ENCODE results near the gene PLCB2.

PLCB2 gene

DNA sequence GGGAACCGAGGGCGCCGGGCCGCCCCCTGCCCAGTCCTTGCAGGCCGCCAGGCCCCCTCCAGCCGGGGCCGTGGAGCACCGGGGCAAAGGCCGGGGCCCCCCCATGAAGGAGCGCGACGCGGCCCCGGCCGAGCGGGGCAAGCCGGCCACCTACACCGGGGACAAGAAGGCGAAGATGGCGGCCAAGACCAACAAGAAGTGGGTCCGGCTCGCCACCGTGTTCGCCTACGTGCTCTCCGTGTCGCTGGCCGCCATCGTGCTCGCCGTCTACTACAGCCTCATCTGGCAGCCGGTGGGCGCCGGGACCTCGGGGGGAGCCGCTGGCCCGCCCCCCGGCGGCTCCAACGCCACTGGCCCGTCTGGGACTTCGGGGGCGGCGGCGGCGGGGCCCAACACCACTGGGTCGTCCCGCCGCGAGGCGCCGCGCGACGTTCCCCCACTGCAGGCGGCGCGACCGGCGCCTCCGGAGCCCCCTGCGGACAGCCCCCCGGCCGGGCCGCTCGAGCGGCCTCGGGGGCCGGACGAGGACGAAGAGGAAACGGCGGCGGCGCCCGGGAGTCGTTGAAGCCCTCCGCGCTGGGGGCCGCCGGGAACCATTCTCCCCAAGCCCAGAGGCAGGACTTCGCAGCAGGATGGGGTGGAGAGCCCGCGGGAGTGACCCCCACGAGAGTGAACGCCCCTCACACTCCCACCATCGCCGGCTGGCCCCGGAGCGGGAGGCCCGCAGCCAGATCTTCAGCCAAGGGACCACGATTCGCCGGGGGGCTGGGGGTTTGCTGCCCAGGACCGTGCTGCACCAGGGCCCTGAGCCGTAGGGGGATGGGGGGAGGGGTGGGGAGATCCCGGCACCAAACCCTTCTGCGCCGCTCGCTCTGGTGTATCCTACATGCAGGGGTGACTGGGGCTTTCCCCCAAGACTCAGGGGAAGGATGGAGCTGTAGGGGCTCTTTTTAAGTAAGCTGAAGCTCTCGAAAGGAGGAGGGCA lies 16.5 kb upstream of the PLCB2 start:
- DNase-seq = no peak

DNA sequence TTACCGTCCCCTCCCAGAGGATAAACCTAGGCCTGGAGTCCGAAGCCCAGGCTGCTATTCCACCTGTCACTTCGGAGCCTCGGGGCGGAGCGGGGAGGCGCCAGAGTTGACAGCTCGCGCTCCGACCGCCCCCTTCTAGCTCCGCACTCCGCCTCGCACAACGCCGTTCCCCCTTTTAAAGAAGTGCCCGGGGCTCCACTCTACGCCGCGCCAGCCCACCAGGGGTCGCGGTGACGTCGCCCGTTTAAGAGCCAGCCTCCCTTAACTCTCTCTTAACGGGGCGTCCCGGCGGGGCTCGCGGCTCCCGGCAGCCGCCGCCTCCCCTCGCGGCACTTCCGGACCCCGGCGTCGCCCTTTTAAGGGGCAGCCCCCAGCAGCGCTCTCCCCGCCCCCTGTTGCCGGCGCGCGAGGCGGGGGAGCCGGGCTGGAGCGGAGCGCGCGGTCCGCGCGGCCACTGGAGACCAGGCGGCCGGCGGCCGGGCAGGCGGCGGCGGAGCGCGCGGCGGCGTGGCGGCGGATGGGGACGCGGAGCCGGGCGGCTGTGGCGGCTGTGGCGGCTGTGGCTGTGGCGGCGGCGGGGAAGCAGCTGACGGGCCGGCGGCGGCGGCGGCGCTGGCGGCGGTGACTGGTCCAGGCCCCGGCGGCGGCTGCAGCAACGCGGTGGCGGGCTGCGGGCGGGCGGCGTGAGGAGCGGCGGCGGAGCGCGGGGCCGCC lies 15.7 kb upstream of the PLCB2 start, which contains the start of gene INAFM2:
INAFM2 (plus strand) TSS at position 454 of the 714 bp plus-strand sequence. CDS start 364 bp downstream, outside the sequence.
- peak; percentile 85 for DNase-seq

DNA sequence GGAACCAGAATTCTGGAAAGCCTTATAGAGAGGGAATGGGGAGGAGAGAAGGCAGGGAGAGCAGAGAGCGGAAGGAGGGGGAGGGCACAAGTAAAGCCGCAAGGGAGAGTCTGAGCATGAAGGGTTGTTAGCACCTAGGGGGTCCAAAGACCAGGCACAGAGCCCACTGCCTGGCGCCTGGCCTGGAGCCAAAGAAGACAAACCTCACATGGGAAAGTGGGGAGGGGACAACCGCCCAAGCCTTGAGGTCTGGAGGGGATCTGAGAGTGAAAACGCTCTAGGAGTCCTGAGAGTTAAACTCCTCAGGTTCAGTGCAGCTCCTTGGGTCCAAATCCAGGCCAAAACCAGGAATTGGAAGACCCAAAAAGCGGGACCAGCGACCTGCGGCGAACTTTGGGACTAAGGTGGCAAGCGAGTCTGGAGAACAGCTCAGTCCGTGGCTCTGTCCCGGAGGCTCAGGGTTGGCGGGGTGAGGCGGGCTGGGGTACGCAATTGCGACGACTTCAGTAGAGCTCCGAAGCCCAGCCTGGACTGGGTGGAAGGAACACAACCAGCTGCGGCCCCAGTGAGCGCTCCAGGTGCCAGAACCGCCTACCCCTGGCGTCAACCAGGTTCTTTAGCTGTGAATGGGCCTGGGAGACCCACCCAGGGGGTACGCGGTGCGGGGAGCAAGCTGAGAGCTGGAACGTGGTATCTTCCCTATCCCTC lies 14.9 kb upstream of the PLCB2 start:
- no peak for DNase-seq

DNA sequence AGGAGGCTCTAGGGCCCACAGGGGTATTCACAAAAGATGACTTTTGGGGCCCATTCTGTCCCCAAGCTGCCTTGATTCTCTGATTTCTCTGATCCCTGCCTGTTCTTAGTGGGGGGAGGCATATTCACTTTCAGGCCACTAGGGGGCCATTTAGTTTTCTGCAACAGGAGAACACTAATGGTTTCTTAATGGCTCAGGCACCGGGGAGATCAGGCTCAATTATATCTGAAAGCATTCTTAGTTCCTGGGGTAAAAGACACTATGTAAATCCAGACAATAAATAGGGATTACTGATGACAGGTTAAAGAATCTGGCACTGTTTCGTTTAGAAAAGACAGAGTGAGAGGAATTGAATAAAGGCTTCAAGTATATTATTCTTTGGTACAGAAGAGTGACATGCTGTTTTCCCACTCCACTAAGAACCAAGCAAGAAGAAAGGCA lies 13.2 kb upstream of the PLCB2 start:
- peak; percentile 26 for DNase-seq

DNA sequence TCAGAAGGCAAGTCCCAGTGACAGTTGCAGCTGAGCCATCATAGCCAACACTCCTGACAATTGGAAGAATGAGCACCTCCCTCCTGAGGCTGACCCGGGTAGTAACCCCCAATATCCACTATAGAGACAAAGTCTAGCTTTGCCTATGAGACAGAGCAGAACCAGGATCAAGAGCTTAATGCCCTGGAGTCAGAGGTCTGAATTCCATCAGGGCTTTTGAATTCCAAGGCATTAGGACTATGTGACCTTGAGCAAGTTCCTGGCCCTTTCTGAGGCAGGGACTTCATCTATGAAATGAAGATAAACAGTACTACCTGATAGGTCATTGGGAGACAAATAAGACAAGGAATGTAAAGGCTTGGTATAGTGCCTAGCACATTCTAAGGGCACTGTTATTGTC lies 12.7 kb upstream of the PLCB2 start:
- DNase-seq = no peak

DNA sequence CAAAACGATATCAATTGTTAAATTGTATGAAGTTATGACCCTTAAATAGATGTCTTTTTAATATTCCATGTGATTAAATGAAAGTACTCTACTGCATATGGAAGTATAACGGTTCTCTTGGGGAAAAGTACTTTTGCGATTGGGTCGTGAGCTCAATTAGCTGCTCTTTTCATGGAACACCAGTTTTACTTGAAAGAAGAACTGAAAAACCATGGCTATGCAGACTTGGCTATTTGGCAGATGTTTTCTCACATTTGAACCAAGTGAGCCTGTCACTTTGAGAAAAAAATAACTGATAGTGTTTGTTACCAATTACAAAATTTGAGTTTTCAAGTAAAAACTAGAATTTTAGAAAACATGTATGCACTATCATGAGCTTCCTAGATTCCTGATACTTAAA lies 9.8 kb upstream of the PLCB2 start:
- no peak for DNase-seq

DNA sequence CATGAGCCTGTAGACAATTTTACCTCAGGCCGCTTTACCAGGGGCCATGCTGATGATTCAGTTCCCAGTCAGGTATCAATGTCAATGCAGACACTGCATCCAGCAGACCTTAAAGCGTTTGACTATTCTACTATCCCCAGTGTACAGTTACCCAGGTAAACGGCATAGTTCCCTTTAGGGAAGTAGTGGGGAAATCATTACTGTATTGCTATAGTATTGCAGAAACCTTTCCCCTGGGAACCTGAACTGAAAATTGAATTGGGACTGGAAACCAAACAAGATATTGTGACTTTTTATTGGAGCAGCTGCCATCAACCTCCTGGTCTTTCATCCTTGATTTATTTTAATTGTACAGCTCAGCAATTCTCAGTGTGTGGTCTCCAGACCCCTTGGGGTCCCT lies 9.2 kb upstream of the PLCB2 start:
- DNase-seq = no peak

DNA sequence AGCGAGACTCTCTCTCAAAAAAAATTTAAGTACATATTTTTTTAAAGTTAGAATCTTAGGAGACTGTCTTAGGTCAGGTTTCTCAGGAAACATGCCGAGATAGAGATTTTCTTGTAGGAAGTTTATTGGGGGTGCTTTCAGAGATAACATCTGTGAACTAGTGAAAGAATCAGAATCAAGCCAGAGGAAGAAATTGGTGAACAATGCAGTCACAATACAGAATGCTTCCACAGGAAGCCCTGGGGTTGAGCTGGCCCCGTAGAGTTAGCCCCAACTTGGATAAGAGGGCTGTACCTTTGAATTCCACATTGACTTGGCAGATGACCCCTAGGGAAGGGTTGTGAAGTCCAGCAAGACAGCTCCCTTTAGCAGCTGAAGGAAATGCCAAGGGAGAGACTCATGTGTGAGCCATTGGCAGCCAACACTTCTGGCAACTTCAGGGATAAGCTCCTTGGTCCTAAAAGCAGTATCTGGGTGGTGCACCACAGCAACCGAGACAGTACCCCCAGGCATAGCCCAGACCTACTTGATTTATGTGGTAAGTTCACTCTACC lies 7.1 kb upstream of the PLCB2 start:
- no peak for DNase-seq

DNA sequence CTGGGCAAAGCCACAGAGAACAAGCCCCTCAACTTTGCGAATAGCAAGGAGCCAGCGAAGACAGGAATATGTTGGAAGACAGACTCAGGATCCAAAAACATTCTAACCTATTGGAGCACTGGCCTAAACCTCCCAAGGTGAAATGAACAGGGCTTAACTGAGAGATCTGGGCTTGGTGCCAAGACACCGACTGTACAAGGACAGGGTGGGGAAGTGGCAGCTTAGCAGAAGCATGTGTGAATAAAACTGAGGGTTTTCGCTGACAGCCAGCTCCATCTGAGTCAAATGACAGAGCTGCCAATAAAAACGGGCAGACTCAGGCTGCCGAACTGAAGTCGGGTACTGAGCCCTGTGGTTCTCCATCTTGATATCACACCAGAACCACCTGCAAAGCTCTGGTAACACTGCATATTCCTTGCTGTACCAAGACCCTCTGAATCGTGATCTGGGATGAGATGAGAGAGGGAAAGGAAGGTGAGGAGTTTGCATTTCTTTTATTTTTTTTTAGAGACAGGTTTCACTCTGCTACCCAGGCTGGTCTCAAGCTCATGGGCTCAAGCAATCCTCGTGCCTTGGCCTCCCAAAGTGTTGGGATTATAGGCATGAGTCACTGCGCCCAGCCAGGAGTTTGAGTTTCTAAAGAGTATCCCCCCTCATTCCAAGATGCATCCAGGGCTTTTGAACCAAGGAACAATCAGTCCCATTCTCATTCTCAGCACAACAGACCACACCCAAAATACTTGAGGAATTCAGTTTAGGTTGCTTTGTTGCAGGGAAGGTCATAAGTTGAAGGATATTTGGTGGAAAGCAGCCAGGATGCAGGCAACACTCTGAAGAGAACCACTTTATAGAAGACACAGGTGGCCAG lies 6.0 kb upstream of the PLCB2 start:
- DNase-seq = no peak

DNA sequence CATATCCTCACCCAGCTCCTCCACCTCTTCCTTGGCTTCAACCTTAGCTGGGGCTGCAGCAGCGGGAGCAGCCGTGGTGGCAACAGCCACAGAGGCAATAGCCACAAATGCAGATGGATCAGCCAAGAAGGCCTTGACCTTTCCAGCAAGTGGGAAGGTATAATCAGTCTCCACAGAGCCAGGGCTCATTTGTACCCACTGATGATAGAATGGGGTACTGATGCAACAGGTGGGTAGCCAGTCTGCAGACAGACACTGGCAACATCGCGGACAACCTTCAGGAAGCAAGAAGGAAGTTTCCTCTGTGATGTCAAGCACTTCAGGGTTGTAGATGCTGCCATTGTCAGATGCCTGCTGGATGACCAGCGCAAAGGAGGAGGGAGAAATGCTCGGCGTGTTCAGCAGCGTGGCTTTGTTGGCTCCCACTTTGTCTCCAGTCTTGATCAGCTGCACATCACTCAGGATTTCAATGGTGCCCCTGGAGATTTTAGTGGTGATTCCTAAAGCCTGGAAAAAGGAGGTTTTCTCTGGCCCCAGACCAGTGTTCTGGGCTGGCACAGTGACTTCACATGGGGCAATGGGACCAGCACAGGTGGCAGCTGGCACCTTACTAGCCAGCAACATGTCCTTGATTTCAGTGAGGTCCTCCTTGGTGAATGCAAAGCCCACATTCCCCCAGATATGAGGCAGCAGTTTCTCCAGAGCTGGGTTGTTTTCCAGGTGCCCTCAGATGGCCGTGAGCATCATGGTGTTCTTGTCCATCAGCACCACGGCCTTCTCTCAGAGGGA lies 4.8 kb upstream of the PLCB2 start:
- DNase-seq = no peak

DNA sequence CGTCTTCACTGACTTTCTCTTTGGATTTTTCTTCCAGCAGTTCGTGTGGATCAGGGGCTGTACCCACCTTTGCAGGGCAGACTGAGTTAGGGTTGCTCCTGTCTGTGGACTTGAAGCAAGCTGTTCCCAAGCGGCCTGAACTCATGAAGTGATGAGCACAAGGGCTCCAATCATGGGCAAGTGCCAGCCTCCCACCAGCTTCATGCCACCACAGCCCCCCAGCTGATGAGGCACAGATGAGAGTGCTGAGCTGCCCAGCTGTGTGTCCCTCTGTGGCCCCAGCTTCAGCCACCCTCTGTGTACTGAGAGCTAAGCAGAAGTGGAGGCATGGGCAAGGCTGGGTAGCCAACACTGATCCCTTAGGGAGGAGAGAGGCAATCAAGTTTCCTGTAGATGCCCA lies 3.3 kb upstream of the PLCB2 start:
- no peak for DNase-seq

DNA sequence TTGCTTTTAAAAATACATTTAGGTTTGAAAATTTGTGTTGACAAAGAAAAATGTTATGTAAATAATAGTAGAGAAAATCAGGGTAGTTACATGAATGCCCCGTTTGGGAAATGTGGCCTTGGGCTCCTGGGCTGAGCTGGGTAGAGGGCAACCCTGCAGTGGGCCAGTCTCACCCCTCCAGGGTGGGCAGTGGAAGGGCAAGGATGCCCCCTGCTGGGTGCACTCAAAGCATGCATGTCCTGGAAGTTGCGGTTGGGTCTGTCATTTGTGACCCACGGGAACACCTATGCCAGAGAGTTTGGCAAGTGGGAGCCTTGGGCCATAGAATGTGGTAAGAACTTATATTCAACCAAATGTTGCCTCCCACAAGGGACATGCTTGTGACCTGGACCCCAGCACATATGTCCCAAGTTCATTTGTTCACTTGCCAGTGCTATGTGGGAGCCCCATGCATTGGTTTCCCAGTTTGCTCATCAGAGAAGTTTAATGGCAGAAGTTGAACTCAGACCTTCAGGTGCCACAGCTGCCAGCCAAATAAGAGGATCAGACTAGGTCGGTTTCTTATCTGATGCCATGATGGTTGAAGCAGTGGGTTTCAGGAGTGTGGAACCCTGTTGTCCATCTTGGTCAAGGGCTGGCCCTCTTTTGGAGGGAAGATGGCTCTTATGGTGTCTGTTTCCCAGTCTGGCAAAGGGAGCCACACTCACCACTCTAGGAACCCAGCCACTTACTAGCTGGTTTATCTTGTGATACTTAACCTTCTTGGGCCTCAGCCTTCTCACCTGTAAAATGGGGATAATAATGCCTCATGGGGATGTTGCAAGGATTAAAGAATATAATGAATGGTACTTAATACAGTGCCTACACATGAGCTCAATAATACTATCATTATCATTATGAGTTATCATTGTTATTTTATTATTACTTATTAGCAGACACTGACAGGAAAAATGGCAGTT lies 2.5 kb upstream of the PLCB2 start:
- DNase-seq = no peak

DNA sequence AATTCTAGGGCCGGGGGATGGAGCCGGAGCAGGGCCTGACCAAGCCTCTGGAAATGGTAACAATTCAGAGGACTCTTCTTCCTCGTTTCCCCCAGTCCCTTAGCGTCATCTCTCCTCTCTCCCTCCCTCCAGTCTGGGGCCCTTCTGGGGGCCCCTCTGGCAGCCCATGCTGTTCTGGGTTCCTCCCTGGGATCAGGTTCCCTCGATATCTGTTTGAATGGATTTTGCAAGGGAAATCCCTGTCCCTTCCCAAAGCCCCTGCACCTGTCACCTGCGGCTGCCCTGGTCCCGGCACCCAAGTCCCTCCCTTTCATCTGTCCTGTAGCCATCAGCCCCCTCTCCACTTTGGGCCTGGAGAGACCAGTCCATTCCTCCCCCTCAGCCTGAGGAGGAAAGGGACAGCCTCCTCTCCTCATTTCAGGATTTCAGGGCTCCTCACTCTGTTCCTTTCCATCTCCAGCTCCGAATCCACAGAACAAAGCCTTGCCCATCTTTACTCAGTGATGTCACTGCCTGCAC lies 1.7 kb upstream of the PLCB2 start:
- no peak for DNase-seq

DNA sequence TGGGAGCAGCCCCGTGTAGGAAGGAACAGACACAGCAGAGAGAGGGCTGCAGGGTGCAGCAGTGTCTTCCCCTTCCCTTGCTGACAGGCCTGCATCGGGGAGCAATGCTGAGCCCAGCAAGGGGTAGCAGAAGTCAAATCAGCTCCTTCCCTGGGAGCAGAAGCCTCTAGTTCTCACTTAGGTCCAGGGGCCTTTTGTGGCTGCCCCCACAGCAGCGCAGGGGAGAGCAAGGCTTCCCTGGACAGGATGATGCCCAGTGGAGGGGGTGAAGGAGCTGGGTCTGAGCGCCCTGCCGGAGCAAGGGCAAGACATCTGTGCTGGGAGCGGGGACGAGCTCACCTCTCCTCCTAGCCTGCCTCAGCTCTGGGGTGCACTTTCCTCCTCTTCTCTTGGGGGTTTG lies 827 bp downstream of the PLCB2 start:
- no peak for DNase-seq

DNA sequence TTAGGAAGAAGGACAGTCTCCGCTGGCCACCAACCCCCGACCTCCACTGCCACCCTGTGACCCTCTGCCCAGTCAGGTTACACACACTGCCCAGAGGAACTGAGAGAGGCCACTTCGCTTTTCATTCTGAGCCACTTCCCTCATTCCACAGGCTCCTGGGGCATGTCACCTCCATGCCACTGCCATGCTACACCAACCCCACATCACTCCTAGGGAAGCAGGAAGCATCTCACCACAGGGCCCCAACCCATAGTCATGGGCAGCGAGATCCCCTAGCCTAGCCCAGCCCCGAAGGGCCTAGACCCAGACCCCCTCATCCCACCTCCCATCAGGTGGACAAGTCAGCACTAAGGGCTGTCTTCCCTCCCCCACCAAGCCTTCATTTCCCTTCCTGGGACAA lies 1.4 kb downstream of the PLCB2 start:
- no peak for DNase-seq

DNA sequence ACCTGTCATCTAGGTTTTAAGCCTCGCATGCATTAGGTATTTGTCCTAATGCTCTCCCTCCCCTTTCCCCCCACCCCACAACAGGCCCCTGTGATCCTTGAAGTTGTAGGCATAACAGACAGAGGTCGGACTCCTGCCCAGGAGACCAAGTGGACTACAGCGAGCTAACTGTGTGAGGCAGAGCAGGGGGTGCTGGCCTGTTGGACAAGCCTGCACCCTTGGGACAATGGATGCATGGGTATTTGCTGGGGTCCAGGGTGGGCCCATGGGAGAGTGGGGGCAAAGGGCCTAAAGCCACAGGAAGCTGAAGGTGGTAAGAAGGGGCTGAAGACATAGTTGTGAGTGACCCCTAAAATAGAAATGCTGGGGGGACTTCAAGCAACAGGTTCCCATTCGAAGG lies 2.5 kb downstream of the PLCB2 start:
- DNase-seq = no peak

DNA sequence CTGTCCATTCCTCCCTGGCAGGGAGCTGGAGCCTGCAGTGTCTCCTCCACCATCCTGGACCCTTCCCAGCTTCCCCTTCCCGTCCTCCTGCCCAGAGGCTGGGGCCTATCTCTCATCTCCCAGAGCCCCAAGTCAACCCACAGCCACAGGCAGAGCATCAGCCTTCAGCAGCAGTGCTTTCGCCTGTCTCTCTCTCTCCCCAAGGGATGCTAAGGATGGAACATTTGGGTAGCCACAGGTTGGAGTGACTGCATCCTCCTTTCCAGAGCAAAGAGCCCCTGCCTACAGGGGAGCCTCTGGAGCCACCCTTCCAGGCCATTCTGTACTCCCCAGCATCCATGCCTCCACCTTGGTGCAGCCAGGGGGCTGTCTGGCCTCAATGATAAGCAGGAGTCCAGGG lies 4.2 kb downstream of the PLCB2 start:
- no peak for DNase-seq

DNA sequence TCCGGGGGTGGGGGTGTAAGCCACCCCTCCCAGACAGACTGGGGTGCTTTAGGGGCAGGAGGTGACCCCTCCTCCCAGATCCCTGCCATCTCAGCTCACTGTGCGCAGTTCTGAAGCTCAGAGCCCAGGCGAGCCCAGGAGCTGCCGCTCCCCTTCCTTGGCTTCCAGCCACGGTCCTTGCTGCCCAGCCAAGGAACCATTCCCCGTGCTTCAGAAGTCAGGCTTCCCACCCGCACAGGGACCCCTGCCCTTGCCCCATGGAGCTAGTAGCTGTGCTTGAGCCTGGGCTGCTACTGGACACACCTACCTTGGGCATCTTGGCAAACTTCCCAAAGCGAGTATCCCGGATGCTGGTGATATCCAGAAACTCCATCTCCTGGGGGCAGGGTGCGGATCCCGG lies 4.8 kb downstream of the PLCB2 start:
- DNase-seq = no peak

DNA sequence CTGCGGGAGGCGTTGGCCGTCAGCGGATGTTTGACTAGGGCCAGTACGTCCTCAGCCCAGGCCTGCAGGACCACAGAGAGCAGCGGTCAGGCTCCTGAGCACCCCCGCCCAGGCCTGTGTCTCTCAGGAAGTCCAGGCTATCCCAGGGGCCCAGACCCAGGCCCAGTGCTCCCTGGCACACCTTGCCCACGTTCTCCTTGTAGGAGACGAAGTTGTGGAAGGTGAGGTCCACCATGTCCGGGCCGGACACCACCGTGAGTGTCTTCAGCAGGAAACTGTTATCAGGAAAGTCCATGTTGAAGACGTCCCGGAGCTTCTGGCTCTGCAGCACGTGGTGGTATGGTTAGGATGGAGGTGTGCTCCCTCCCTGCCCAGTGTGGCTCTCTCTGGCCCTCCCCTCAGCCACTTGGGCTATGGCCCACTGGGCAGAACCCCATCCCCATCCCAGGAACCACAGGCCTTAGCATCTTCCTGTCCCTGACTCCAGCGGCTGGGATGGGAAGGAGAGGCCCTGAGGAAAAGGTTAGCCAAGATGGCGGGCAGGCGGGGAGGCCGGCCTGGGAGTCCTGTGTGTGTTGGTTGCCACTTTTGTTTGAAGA lies 5.3 kb downstream of the PLCB2 start:
- no peak for DNase-seq
